ENCODE results near the gene MUL1.
A peak's percentile ranks its signal among the peaks of the same experiment; 100 is the strongest.

The MUL1 gene

DNA sequence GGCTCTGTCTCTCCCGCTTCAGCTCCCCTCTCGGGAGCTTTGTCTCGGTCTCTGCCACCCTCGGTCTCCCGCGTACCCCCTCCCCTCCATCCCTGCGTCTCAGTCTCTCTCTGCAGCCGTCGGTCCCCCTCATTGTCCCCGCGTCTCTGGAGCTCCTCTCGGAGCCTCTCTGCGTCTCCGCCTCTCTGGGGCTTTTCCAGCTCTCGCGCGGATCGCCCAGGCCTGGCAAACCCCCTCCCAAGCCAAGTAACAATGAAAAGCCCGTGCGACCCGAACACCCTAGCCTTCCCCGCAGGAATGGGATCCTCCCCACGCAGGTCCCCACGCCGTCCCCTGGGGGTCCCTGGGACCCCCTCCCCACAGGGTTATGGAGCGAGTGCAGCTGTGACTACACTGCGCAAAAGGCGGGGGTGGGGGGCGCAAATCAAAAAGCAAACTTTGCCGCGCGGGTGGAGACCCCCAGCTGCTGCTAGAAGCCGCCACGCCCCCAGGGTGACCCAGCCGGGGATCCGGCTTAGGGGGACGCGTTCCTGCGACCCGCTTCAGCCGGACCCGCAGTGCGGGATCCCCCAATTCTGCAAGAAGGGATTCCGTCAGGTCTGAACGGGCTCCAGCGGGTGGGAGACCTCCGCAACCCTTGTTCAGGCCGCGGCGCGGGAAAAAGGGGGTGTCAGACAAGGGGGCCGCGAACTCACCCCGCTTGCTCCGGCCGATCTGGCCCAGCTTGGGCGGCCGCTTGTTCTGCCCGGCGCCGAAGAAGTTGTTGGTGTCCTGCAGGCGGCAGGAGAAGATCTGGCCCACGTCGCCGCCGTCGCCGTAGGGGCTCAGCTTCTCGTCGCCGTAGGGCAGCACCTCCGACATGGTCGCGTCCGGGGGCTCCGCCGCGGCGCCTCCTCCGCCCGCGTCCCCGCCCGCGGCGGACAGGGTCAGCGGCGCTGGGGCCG, 23.2 kb downstream of the MUL1 start:
- Histone ChIP-seq H3K4me3 (ENCODE audit: low read depth, low read length) (peak overlapping the region; percentile 70), H3K9me3 (ENCODE audit: control insufficient read depth, insufficient read depth, low read depth, low read length) (no peaks in the 10 kb centered on the region), H3K4me1 (ENCODE audit: control insufficient read depth, insufficient read depth, low read length) (no peaks in the 10 kb centered on the region), H3K27ac (ENCODE audit: extremely low read depth, low read depth, low read length) (no peak overlapping the region; the same call in 1 of the 2 replicates), H3K36me3 (ENCODE audit: control insufficient read depth in 2 of 2, insufficient read depth in 1 of 2, low read length in 2 of 2) (no peaks in the 10 kb centered on the region)
- CTCF ChIA-PET = interaction anchor here (0.6 to 1.4 kb wide), 6 partner anchors 9 to 722 kb away, joined by 3 to 6 read pairs (median 4); no protein-coding TSS in a partner anchor
- POLR2A ChIA-PET = interaction anchor here (1.2 to 1.5 kb wide), 2 partner anchors 20 to 23 kb away, joined by 3 to 5 read pairs; partner anchors contain the start of gene MUL1
- no peak for TF ChIP-seq ZNF114 (tag by site-specific recombination; IDR thresholded peaks at IDR 0.05)
- no peak for TF ChIP-seq ZNF660 (tag by site-specific recombination; IDR thresholded peaks at IDR 0.05)
- TF ChIP-seq, protein P1, sequence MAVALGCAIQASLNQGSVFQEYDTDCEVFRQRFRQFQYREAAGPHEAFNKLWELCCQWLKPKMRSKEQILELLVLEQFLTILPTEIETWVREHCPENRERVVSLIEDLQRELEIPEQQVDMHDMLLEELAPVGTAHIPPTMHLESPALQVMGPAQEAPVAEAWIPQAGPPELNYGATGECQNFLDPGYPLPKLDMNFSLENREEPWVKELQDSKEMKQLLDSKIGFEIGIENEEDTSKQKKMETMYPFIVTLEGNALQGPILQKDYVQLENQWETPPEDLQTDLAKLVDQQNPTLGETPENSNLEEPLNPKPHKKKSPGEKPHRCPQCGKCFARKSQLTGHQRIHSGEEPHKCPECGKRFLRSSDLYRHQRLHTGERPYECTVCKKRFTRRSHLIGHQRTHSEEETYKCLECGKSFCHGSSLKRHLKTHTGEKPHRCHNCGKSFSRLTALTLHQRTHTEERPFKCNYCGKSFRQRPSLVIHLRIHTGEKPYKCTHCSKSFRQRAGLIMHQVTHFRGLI (tag by site-specific recombination; IDR thresholded peaks at IDR 0.05) = no peak
- no peak for TF ChIP-seq ZNF23 (tag by site-specific recombination; IDR thresholded peaks at IDR 0.05; ENCODE audit: borderline replicate concordance)
- no peak for TF ChIP-seq ZNF324 (tag by site-specific recombination; IDR thresholded peaks at IDR 0.05)
- TF ChIP-seq ZNF121 (tag by site-specific recombination; IDR thresholded peaks at IDR 0.05) = peak; percentile 51; the same call in 1 of the 2 replicates
- TF ChIP-seq KLF16 (tag by site-specific recombination; IDR thresholded peaks at IDR 0.05) = no peak
- TF ChIP-seq, protein P2, sequence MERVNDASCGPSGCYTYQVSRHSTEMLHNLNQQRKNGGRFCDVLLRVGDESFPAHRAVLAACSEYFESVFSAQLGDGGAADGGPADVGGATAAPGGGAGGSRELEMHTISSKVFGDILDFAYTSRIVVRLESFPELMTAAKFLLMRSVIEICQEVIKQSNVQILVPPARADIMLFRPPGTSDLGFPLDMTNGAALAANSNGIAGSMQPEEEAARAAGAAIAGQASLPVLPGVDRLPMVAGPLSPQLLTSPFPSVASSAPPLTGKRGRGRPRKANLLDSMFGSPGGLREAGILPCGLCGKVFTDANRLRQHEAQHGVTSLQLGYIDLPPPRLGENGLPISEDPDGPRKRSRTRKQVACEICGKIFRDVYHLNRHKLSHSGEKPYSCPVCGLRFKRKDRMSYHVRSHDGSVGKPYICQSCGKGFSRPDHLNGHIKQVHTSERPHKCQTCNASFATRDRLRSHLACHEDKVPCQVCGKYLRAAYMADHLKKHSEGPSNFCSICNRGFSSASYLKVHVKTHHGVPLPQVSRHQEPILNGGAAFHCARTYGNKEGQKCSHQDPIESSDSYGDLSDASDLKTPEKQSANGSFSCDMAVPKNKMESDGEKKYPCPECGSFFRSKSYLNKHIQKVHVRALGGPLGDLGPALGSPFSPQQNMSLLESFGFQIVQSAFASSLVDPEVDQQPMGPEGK (tag by site-specific recombination; IDR thresholded peaks at IDR 0.05) = peak; percentile 61
- TF ChIP-seq ZNF544 (tag by site-specific recombination; IDR thresholded peaks at IDR 0.05) = no peak
- TF ChIP-seq, protein P3, sequence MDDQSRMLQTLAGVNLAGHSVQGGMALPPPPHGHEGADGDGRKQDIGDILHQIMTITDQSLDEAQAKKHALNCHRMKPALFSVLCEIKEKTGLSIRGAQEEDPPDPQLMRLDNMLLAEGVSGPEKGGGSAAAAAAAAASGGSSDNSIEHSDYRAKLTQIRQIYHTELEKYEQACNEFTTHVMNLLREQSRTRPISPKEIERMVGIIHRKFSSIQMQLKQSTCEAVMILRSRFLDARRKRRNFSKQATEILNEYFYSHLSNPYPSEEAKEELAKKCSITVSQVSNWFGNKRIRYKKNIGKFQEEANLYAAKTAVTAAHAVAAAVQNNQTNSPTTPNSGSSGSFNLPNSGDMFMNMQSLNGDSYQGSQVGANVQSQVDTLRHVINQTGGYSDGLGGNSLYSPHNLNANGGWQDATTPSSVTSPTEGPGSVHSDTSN (CRISPR knock-in tag; IDR thresholded peaks at IDR 0.05) = no peak
- peak; percentile 71 for TF ChIP-seq GLIS2 (tag by site-specific recombination; IDR thresholded peaks at IDR 0.05)
- no peak for TF ChIP-seq ZNF202 (tag by site-specific recombination; IDR thresholded peaks at IDR 0.05; ENCODE audit: borderline replicate concordance)
- TF ChIP-seq, protein P4, sequence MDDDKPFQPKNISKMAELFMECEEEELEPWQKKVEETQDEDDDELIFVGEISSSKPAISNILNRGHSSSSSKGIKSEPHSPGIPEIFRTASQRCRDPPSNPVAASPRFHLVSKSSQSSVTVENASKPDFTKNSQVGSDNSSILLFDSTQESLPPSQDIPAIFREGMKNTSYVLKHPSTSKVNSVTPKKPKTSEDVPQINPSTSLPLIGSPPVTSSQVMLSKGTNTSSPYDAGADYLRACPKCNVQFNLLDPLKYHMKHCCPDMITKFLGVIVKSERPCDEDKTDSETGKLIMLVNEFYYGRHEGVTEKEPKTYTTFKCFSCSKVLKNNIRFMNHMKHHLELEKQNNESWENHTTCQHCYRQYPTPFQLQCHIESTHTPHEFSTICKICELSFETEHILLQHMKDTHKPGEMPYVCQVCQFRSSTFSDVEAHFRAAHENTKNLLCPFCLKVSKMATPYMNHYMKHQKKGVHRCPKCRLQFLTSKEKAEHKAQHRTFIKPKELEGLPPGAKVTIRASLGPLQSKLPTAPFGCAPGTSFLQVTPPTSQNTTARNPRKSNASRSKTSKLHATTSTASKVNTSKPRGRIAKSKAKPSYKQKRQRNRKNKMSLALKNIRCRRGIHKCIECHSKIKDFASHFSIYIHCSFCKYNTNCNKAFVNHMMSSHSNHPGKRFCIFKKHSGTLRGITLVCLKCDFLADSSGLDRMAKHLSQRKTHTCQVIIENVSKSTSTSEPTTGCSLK (tag by site-specific recombination; IDR thresholded peaks at IDR 0.05) = no peak
- TF ChIP-seq, protein P5, sequence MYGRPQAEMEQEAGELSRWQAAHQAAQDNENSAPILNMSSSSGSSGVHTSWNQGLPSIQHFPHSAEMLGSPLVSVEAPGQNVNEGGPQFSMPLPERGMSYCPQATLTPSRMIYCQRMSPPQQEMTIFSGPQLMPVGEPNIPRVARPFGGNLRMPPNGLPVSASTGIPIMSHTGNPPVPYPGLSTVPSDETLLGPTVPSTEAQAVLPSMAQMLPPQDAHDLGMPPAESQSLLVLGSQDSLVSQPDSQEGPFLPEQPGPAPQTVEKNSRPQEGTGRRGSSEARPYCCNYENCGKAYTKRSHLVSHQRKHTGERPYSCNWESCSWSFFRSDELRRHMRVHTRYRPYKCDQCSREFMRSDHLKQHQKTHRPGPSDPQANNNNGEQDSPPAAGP (tag by site-specific recombination; IDR thresholded peaks at IDR 0.05) = no peak
- TF ChIP-seq, protein P6, sequence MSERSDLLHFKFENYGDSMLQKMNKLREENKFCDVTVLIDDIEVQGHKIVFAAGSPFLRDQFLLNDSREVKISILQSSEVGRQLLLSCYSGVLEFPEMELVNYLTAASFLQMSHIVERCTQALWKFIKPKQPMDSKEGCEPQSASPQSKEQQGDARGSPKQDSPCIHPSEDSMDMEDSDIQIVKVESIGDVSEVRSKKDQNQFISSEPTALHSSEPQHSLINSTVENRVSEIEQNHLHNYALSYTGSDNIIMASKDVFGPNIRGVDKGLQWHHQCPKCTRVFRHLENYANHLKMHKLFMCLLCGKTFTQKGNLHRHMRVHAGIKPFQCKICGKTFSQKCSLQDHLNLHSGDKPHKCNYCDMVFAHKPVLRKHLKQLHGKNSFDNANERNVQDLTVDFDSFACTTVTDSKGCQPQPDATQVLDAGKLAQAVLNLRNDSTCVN (tag by site-specific recombination; optimal IDR thresholded peaks at IDR 0.05) = peak; percentile 23
- TF ChIP-seq, protein P7, sequence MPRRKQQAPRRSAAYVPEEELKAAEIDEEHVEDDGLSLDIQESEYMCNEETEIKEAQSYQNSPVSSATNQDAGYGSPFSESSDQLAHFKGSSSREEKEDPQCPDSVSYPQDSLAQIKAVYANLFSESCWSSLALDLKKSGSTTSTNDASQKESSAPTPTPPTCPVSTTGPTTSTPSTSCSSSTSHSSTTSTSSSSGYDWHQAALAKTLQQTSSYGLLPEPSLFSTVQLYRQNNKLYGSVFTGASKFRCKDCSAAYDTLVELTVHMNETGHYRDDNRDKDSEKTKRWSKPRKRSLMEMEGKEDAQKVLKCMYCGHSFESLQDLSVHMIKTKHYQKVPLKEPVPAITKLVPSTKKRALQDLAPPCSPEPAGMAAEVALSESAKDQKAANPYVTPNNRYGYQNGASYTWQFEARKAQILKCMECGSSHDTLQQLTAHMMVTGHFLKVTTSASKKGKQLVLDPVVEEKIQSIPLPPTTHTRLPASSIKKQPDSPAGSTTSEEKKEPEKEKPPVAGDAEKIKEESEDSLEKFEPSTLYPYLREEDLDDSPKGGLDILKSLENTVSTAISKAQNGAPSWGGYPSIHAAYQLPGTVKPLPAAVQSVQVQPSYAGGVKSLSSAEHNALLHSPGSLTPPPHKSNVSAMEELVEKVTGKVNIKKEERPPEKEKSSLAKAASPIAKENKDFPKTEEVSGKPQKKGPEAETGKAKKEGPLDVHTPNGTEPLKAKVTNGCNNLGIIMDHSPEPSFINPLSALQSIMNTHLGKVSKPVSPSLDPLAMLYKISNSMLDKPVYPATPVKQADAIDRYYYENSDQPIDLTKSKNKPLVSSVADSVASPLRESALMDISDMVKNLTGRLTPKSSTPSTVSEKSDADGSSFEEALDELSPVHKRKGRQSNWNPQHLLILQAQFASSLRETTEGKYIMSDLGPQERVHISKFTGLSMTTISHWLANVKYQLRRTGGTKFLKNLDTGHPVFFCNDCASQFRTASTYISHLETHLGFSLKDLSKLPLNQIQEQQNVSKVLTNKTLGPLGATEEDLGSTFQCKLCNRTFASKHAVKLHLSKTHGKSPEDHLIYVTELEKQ (tag by site-specific recombination; IDR thresholded peaks at IDR 0.05; ENCODE audit: borderline replicate concordance) = no peak
- TF ChIP-seq, protein P8, sequence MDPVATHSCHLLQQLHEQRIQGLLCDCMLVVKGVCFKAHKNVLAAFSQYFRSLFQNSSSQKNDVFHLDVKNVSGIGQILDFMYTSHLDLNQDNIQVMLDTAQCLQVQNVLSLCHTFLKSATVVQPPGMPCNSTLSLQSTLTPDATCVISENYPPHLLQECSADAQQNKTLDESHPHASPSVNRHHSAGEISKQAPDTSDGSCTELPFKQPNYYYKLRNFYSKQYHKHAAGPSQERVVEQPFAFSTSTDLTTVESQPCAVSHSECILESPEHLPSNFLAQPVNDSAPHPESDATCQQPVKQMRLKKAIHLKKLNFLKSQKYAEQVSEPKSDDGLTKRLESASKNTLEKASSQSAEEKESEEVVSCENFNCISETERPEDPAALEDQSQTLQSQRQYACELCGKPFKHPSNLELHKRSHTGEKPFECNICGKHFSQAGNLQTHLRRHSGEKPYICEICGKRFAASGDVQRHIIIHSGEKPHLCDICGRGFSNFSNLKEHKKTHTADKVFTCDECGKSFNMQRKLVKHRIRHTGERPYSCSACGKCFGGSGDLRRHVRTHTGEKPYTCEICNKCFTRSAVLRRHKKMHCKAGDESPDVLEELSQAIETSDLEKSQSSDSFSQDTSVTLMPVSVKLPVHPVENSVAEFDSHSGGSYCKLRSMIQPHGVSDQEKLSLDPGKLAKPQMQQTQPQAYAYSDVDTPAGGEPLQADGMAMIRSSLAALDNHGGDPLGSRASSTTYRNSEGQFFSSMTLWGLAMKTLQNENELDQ (tag by site-specific recombination; IDR thresholded peaks at IDR 0.05; ENCODE audit: low read depth) = no peak
- no peak for TF ChIP-seq ZEB2 (tag by site-specific recombination; IDR thresholded peaks at IDR 0.05)
- no peak for TF ChIP-seq ZNF549 (tag by site-specific recombination; IDR thresholded peaks at IDR 0.05)
- TF ChIP-seq ZNF670 (tag by site-specific recombination; IDR thresholded peaks at IDR 0.05; ENCODE audit: low read depth) = no peak

Measured in HEK293 (cell line).